H9 (cell line): ENCODE measurements around the gene PRSS57. TPM values are rescaled to one million over a fixed set of nuclear protein-coding genes. Genes with fewer than 3 reads are reported as not detected.

Source experiments
- DNase-seq: peaks from one replicate; pipeline ENCODE4 v3.0.0-alpha.2; 2017
- H2AFZ ChIP-seq: one replicate; pipeline ENCODE4 v1.6.1; 2013; ENCODE audit warnings: mild to moderate bottlenecking, low read length, control low read depth, moderate library complexity
- H2AK5ac ChIP-seq: 2 replicates; pipeline ENCODE4 v1.6.1; 2013; ENCODE audit warnings: low read length, control low read depth, mixed read lengths; ENCODE audit not compliant: insufficient read length
- H2BK120ac ChIP-seq: one replicate; pipeline ENCODE4 v1.6.1; 2013; ENCODE audit warnings: low read depth, mild to moderate bottlenecking, low read length, control low read depth, inconsistent platforms; ENCODE audit not compliant: poor library complexity, severe bottlenecking
- H2BK12ac ChIP-seq: 2 replicates; pipeline ENCODE4 v1.6.1; 2013; ENCODE audit warnings: low read length, control low read depth, mixed read lengths, low read depth; ENCODE audit not compliant: insufficient read length
- H2BK15ac ChIP-seq: 2 replicates; pipeline ENCODE4 v1.6.1; 2013; ENCODE audit warnings: low read depth, low read length, control low read depth
- H2BK20ac ChIP-seq: one replicate; pipeline ENCODE4 v1.6.1; 2013; ENCODE audit warnings: low read depth, mild to moderate bottlenecking, low read length, control low read depth, inconsistent platforms; ENCODE audit not compliant: poor library complexity, severe bottlenecking
- H2BK5ac ChIP-seq: 2 replicates; pipeline ENCODE4 v1.6.1; 2013; ENCODE audit warnings: low read length, control low read depth, mixed read lengths; ENCODE audit not compliant: insufficient read length
- H3K14ac ChIP-seq: 2 replicates; pipeline ENCODE4 v1.6.1; 2013; ENCODE audit warnings: low read length, control low read depth; ENCODE audit not compliant: insufficient read depth
- H3K18ac ChIP-seq: 2 replicates; pipeline ENCODE4 v1.6.1; 2013; ENCODE audit warnings: low read depth, mild to moderate bottlenecking, mixed read lengths, low read length, control low read depth; ENCODE audit not compliant: insufficient read length
- H3K23ac ChIP-seq: 2 replicates; pipeline ENCODE4 v1.6.1; 2013; ENCODE audit warnings: low read length, control low read depth, mixed read lengths, low read depth; ENCODE audit not compliant: insufficient read length
- H3K23me2 ChIP-seq: 2 replicates; pipeline ENCODE4 v1.6.1; 2013; ENCODE audit warnings: low read depth, mild to moderate bottlenecking, mixed read lengths, low read length, control low read depth; ENCODE audit not compliant: insufficient read length, poor library complexity, severe bottlenecking
- H3K27ac ChIP-seq: 2 replicates; pipeline ENCODE4 v1.5.1; 2013; ENCODE audit warnings: low read length, control low read depth, mixed read lengths, low read depth; ENCODE audit not compliant: insufficient read length
- H3K27me3 ChIP-seq: 2 replicates; pipeline ENCODE4 v1.6.1; 2013; ENCODE audit warnings: low read length, control low read depth, inconsistent platforms; ENCODE audit not compliant: insufficient read depth
- H3K4ac ChIP-seq: 2 replicates; pipeline ENCODE4 v1.6.1; 2013; ENCODE audit warnings: low read depth, mild to moderate bottlenecking, control low read depth, inconsistent platforms, low read length, moderate library complexity
- H3K4me1 ChIP-seq: 2 replicates; pipeline ENCODE4 v1.6.1; 2013; ENCODE audit warnings: low read length, control low read depth, inconsistent platforms; ENCODE audit not compliant: insufficient read depth
- H3K4me2 ChIP-seq: 2 replicates; pipeline ENCODE4 v1.6.1; 2013; ENCODE audit warnings: low read length, control low read depth, mixed read lengths; ENCODE audit not compliant: insufficient read length, insufficient read depth
- H3K56ac ChIP-seq: 2 replicates; pipeline ENCODE4 v1.6.1; 2013; ENCODE audit warnings: low read depth, mild to moderate bottlenecking, mixed read lengths, low read length, control low read depth; ENCODE audit not compliant: insufficient read length
- H3K79me1 ChIP-seq: 2 replicates; pipeline ENCODE4 v1.6.1; 2013; ENCODE audit warnings: low read depth, mild to moderate bottlenecking, moderate library complexity, low read length, control low read depth, inconsistent platforms; ENCODE audit not compliant: insufficient read depth, poor library complexity, severe bottlenecking
- H3K79me2 ChIP-seq: 2 replicates; pipeline ENCODE4 v1.6.1; 2013; ENCODE audit warnings: low read length, control low read depth, inconsistent platforms; ENCODE audit not compliant: insufficient read depth
- H3K9ac ChIP-seq: 2 replicates; pipeline ENCODE4 v1.6.1; 2013; ENCODE audit warnings: low read length, control low read depth, mixed read lengths; ENCODE audit not compliant: insufficient read length; ENCODE audit errors: extremely low read depth
- H3K9me3 ChIP-seq: one replicate; pipeline ENCODE4 v1.6.1; 2013; ENCODE audit warnings: low read depth, low read length, inconsistent platforms; ENCODE audit not compliant: control insufficient read depth
- H3T11ph ChIP-seq: one replicate; pipeline ENCODE4 v1.6.1; 2013; ENCODE audit warnings: mild to moderate bottlenecking, low read length, control low read depth, inconsistent platforms
- H4K20me1 ChIP-seq: one replicate; pipeline ENCODE4 v1.6.1; 2013; ENCODE audit not compliant: control insufficient read depth, insufficient read length, insufficient read depth
- H4K5ac ChIP-seq: 2 replicates; pipeline ENCODE4 v1.6.1; 2013; ENCODE audit warnings: low read depth, mild to moderate bottlenecking, mixed read lengths, low read length, control low read depth; ENCODE audit not compliant: insufficient read length
- H4K8ac ChIP-seq: replicated peaks from 2 replicates; pipeline ENCODE4 v1.6.1; 2013; ENCODE audit warnings: low read length, control low read depth, mixed read lengths, low read depth; ENCODE audit not compliant: insufficient read length
- H4K91ac ChIP-seq: 2 replicates; pipeline ENCODE4 v1.6.1; 2013; ENCODE audit warnings: low read depth, mild to moderate bottlenecking, moderate library complexity, mixed read lengths, low read length, control low read depth; ENCODE audit not compliant: insufficient read length
- H3K27ac Mint-ChIP-seq, 3 experiments: 2 replicates in 2 of 3; 3 replicates in 1 of 3; pipeline ENCODE4 v1.8.0; 2020 to 2021; ENCODE audit warnings: mixed read lengths in 3 of 3, mild to moderate bottlenecking in 1 of 3, moderate library complexity in 1 of 3
- H3K27me3 Mint-ChIP-seq: 2 replicates; pipeline ENCODE4 v1.8.0; 2021; ENCODE audit warnings: low read depth, mild to moderate bottlenecking, moderate library complexity, mixed read lengths
- H3K36me3 Mint-ChIP-seq, 3 experiments: 2 replicates in 2 of 3; 3 replicates in 1 of 3; pipeline ENCODE4 v1.8.0; 2020 to 2021; ENCODE audit warnings: low read depth in 3 of 3, mixed read lengths in 3 of 3; ENCODE audit not compliant: insufficient read depth in 1 of 3
- H3K4me1 Mint-ChIP-seq, 2 experiments: 2 replicates each; pipeline ENCODE4 v1.8.0; 2020; ENCODE audit warnings: mixed read lengths in 2 of 2
- H3K4me3 Mint-ChIP-seq, 2 experiments: 2 replicates in 1 of 2; 3 replicates in 1 of 2; pipeline ENCODE4 v1.8.0; 2020 to 2021; ENCODE audit warnings: mild to moderate bottlenecking in 2 of 2, mixed read lengths in 2 of 2, moderate library complexity in 1 of 2
- H3K9me3 Mint-ChIP-seq, 2 experiments: 2 replicates in 1 of 2; 3 replicates in 1 of 2; pipeline ENCODE4 v1.8.0; 2020; ENCODE audit warnings: mild to moderate bottlenecking in 2 of 2, mixed read lengths in 2 of 2, moderate library complexity in 1 of 2
- CTCF ChIP-seq: fragments of 200-600 bp; sonication (generic); conservative IDR thresholded peaks from 3 replicates; pipeline ENCODE4 v1.8.0; 2021; ENCODE audit warnings: antibody characterized with exemption, mild to moderate bottlenecking
- WGBS: extraction: QIAGEN DNeasy Blood & Tissue Kit; methylation state at CpG from one replicate; pipeline ENCODE4 v1.1.7; 2013; ENCODE audit warnings: missing lambda C conversion rate, low lambda C conversion rate, mixed read lengths; ENCODE audit not compliant: insufficient read length; ENCODE audit errors: extremely low coverage; 5-methylcytosine and 5-hydroxymethylcytosine counted together
- total RNA-seq: library from RNA; stranded (reverse); gene quantifications from 2 replicates; pipeline ENCODE4 v1.2.1, GENCODE V29; 2021

The PRSS57 gene
- total RNA-seq, 1 experiment from 2014 or later: not detected

DNA sequence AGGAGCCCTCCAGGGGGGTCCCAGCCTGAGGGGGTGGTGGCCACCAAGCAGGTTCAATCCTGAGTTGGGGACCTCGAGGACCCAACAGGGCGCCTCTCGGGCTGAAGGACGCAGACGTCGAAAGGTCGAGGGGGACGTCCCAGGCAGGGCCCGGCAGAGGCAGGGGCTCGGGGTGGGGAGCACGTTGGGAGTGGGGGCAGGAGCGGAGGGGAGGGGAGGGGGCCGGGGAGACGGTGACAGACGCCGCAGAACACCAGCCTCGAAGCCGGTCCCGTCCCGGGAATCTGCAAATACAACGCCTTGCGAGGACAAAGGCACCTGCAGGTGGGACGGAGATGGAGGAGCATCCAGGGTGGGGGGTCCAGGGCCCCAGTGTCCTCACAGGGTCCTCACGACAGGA lies 51.5 kb downstream of the PRSS57 start:
- Histone ChIP-seq H3K4me1 (no peaks in the 10 kb centered on the region), H2BK120ac (no peak overlapping the region), H3K27me3 (no peaks in the 10 kb centered on the region), H3K4me2 (no peak overlapping the region), H2BK15ac (no peak overlapping the region), H3K18ac (no peak overlapping the region), H3K56ac (no peak overlapping the region), H3K79me1 (no peaks in the 10 kb centered on the region), H3K14ac (no peak overlapping the region), H3K9ac (no peak overlapping the region), H4K20me1 (no peaks in the 10 kb centered on the region), H4K8ac (no peak overlapping the region), H2AFZ (no peak overlapping the region), H3K79me2 (no peaks in the 10 kb centered on the region), H3T11ph (no peak overlapping the region), H4K91ac (no peak overlapping the region), H2BK20ac (no peak overlapping the region), H4K5ac (no peak overlapping the region), H3K27ac (no peak overlapping the region), H3K4ac (no peak overlapping the region), H2BK12ac (no peak overlapping the region), H3K9me3 (no peaks in the 10 kb centered on the region), H2BK5ac (no peak overlapping the region), H3K23me2 (no peaks in the 10 kb centered on the region), H3K23ac (no peak overlapping the region), H2AK5ac (no peak overlapping the region)
- H3K27me3 Mint-ChIP-seq: peaks cover 7% of the 10 kb centered on the region
- no peak for TF ChIP-seq CTCF
- H3K4me3 Mint-ChIP-seq: no peak overlapping the region; a peak in 1 of 5 replicates
- peaks cover 4 to 5% of the 10 kb centered on the region in 2 experiments; a peak in 3 of 4 replicates for H3K4me1 Mint-ChIP-seq
- H3K36me3 Mint-ChIP-seq: peaks cover 9 to 26% (median 11%) of the 10 kb centered on the region in 3 experiments
- DNase-seq: no peak
- no peak overlapping the region for H3K27ac Mint-ChIP-seq
- H3K9me3 Mint-ChIP-seq: no peaks in the 10 kb centered on the region
- no CpG with 5 or more reads among the region's 24 CpGs for WGBS
